HFF-Myc (cell line): ENCODE results near the gene KLHL33.

ENCODE experiments used
- DNase-seq: peaks from one replicate; pipeline ENCODE4 v3.0.0-alpha.2; 2011; ENCODE audit warnings: low read depth; ENCODE audit errors: extremely low read depth
- H3K4me3 ChIP-seq: replicated peaks from 2 replicates; pipeline ENCODE4 v1.5.1; 2011; ENCODE audit warnings: low read depth, mild to moderate bottlenecking, control low read depth, low read length
- CTCF ChIP-seq: IDR thresholded peaks from 2 replicates; pipeline ENCODE4 v1.5.1; 2012; ENCODE audit warnings: mild to moderate bottlenecking, low read depth, low read length, control low read depth; ENCODE audit errors: missing control alignments

The KLHL33 gene

GRCh38 chr14:20429801-20430669, 5.9 kb downstream of the KLHL33 start:
- no peak for TF ChIP-seq CTCF
- no peak overlapping the region for H3K4me3 ChIP-seq
- no peak for DNase-seq

- no peak overlapping the region for H3K4me3 ChIP-seq
- no peak for DNase-seq
- no peak for TF ChIP-seq CTCF
These were observed 7.2 kb downstream of the KLHL33 start for GRCh38 chr14:20428802-20429201.

GRCh38 chr14:20428010-20428365, 8.0 kb downstream of the KLHL33 start:
- DNase-seq = no peak
- H3K4me3 ChIP-seq = no peak overlapping the region
- TF ChIP-seq CTCF = no peak

GRCh38 chr14:20427231-20428009, 8.5 kb downstream of the KLHL33 start:
- TF ChIP-seq CTCF = no peak
- DNase-seq = peak; percentile 58
- no peak overlapping the region for H3K4me3 ChIP-seq

GRCh38 chr14:20424851-20425250, 11.1 kb downstream of the KLHL33 start:
- TF ChIP-seq CTCF = no peak
- no peak overlapping the region for H3K4me3 ChIP-seq
- DNase-seq = no peak

GRCh38 chr14:20422886-20423285, 13.1 kb downstream of the KLHL33 start:
- no peak for DNase-seq
- no peak for TF ChIP-seq CTCF
- H3K4me3 ChIP-seq = no peak overlapping the region
